B cell (primary cell): ENCODE data around the gene APBA2. TPM values are rescaled to one million over a fixed set of nuclear protein-coding genes. Genes with fewer than 3 reads are reported as not detected.

ENCODE experiments used
- ATAC-seq: fragments of 200-7000 bp; cut with Tn5 transposase; one replicate; pipeline ENCODE4 v1.10.0; 2021; ENCODE audit warnings: low read depth, mild to moderate bottlenecking, moderate number of reproducible peaks, moderate library complexity
- CTCF ChIA-PET: fragments of 350-600 bp; sonication (Branson Sonifier 250); formaldehyde crosslinking; loops from one replicate; lab custom pipeline; 2021; ENCODE audit warnings: antibody characterized with exemption, inconsistent platforms; lab: Charles Lee
- POLR2A ChIA-PET: fragments of 350-600 bp; sonication (Branson Sonifier 250); formaldehyde crosslinking; loops from one replicate; lab custom pipeline; 2021; ENCODE audit warnings: antibody characterized with exemption; lab: Charles Lee
- DNase-seq: peaks from one replicate; pipeline ENCODE4 v3.0.0; 2013
- H2AFZ ChIP-seq: 2 replicates; pipeline ENCODE4 v1.6.1; 2012; ENCODE audit warnings: mild to moderate bottlenecking, low read depth, low read length; ENCODE audit not compliant: insufficient read depth, poor library complexity, severe bottlenecking
- H3K27ac ChIP-seq, 2 donors: 1 replicate in 1 of 2; 2 replicates in 1 of 2; pipeline ENCODE4 v1.5.1; 2012 to 2013; ENCODE audit warnings: low read length in 2 of 2, mild to moderate bottlenecking in 2 of 2, moderate library complexity in 1 of 2
- H3K27me3 ChIP-seq, 4 experiments: fragments of 200-600 bp in 1 of 4; sonication (generic) in 1 of 4; replicated peaks in 1 of 4; 1 replicate in 2 of 4; 2 replicates in 2 of 4; pipeline versions ENCODE4 v1.6.1 to v1.7.0; 2013 to 2016; ENCODE audit warnings: low read length in 3 of 4, mild to moderate bottlenecking in 2 of 4, mixed read lengths in 1 of 4, moderate library complexity in 1 of 4; ENCODE audit not compliant: insufficient read depth in 4 of 4, control insufficient read depth in 3 of 4; ENCODE audit errors: control extremely low read depth in 1 of 4
- H3K36me3 ChIP-seq, 2 experiments: replicated peaks in 1 of 2; 1 replicate in 1 of 2; 2 replicates in 1 of 2; pipeline versions ENCODE4 v1.6.1 to v1.7.1; 2013; ENCODE audit warnings: low read length in 1 of 2; ENCODE audit not compliant: insufficient read depth in 2 of 2, control insufficient read depth in 1 of 2; ENCODE audit errors: control extremely low read depth in 1 of 2, extremely low read depth in 1 of 2
- H3K4me1 ChIP-seq, 2 donors: fragments of 200-600 bp in 1 of 2; sonication (generic) in 1 of 2; 1 replicate in 1 of 2; 2 replicates in 1 of 2; pipeline versions ENCODE4 v1.5.1 to v1.6.1; 2013 to 2017; ENCODE audit warnings: low read length in 2 of 2; ENCODE audit not compliant: control insufficient read depth in 2 of 2, insufficient read depth in 2 of 2
- H3K4me2 ChIP-seq: replicated peaks from 2 replicates; pipeline ENCODE3; 2012; ENCODE audit warnings: mild to moderate bottlenecking, low read depth, low read length; ENCODE audit not compliant: poor library complexity, severe bottlenecking
- H3K4me3 ChIP-seq, 5 experiments: fragments of 200-600 bp in 1 of 5; sonication (generic) in 1 of 5; 1 replicate in 3 of 5; 2 replicates in 2 of 5; pipeline versions ENCODE4 v1.5.1 to v1.7.0; 2011 to 2016; ENCODE audit warnings: low read length in 4 of 5, mild to moderate bottlenecking in 4 of 5, low read depth in 2 of 5, control low read depth in 1 of 5, moderate library complexity in 1 of 5; ENCODE audit not compliant: insufficient read depth in 1 of 5; ENCODE audit errors: control extremely low read depth in 1 of 5, extremely low read depth in 1 of 5
- H3K79me2 ChIP-seq: fragments of 200-600 bp; sonication (generic); one replicate; pipeline ENCODE4 v1.6.0; 2016; ENCODE audit warnings: low read length; ENCODE audit not compliant: control insufficient read depth, insufficient read depth
- H3K9ac ChIP-seq: fragments of 200-600 bp; sonication (generic); 2 replicates; pipeline ENCODE4 v1.6.1; 2017; ENCODE audit warnings: mild to moderate bottlenecking, low read length, moderate library complexity
- H3K9me3 ChIP-seq, 3 donors: one replicate each; pipeline versions ENCODE4 v1.6.1 to v1.7.1; 2013; ENCODE audit warnings: low read length in 2 of 3; ENCODE audit not compliant: control insufficient read depth in 2 of 3, insufficient read depth in 1 of 3; ENCODE audit errors: control extremely low read depth in 1 of 3
- H4K20me1 ChIP-seq: 2 replicates; pipeline ENCODE4 v1.6.0; 2012; ENCODE audit warnings: mild to moderate bottlenecking, low read length; ENCODE audit not compliant: insufficient read depth, control insufficient read depth, poor library complexity, severe bottlenecking
- H3K27ac Mint-ChIP-seq: one replicate; pipeline ENCODE4 v1.8.0; 2021; ENCODE audit warnings: mixed read lengths
- H3K27me3 Mint-ChIP-seq: one replicate; pipeline ENCODE4 v1.8.0; 2021; ENCODE audit warnings: mixed read lengths
- H3K4me1 Mint-ChIP-seq: one replicate; pipeline ENCODE4 v1.8.0; 2021; ENCODE audit warnings: mixed read lengths
- H3K4me3 Mint-ChIP-seq: one replicate; pipeline ENCODE4 v1.8.0; 2021; ENCODE audit warnings: mixed read lengths
- H3K9me3 Mint-ChIP-seq: one replicate; pipeline ENCODE4 v1.8.0; 2022; ENCODE audit warnings: mixed read lengths; ENCODE audit not compliant: insufficient read depth
- CTCF ChIP-seq: fragments of 200-600 bp; IDR thresholded peaks from one replicate; pipeline ENCODE4 v1.8.0; 2022; ENCODE audit warnings: antibody characterized with exemption, mild to moderate bottlenecking
- EZH2 ChIP-seq: IDR thresholded peaks from 2 replicates; pipeline ENCODE4 v1.6.1; 2012; ENCODE audit warnings: borderline replicate concordance, low read depth, mild to moderate bottlenecking, moderate library complexity, low read length; ENCODE audit not compliant: insufficient read depth, poor library complexity, severe bottlenecking
- WGBS: methylation state at CpG from one replicate; pipeline ENCODE4 v1.1.5; 2013; ENCODE audit warnings: missing lambda C conversion rate; ENCODE audit not compliant: insufficient coverage; 5-methylcytosine and 5-hydroxymethylcytosine counted together
- intact Hi-C: fragments of 100-400 bp; cut with micrococcal nuclease; formaldehyde crosslinking; loops from one replicate; pipeline ENCODE4 v1.10.0; 2022
- polyA plus RNA-seq: library from polyadenylated mRNA; depleted of rRNA; stranded (reverse); fragments of >200 nt; gene quantifications from 2 replicates; pipeline ENCODE4 v1.2.3, GENCODE V29; 2012
- total RNA-seq, 2 donors: library from RNA; stranded (reverse); fragments of 120-200 nt in 1 of 2; gene quantifications; 1 replicate in 1 of 2; 2 replicates in 1 of 2; pipeline versions ENCODE4 v1.2.3 to v1.2.4, GENCODE V29; 2013 to 2022

Gene APBA2
- total and polyA plus RNA-seq, 2 donors (not counting 1 experiment from before 2014, with no cell fraction given): 0.19 TPM; not detected in 1

- no peak overlapping the region for H3K9ac ChIP-seq
- Mint-ChIP-seq H3K27ac (no peak overlapping the region), H3K27me3 (no peaks in the 10 kb centered on the region), H3K9me3 (no peaks in the 10 kb centered on the region), H3K4me1 (no peaks in the 10 kb centered on the region), H3K4me3 (no peak overlapping the region)
- no peak overlapping the region for H3K27ac ChIP-seq
- no peak overlapping the region for H3K4me2 ChIP-seq
- POLR2A ChIA-PET: no interaction called here
- H2AFZ ChIP-seq: no peak overlapping the region
- TF ChIP-seq CTCF (no peak), EZH2 (no peak)
- 81% methylated on average over 6 of the region's 7 CpGs for WGBS
- H4K20me1 ChIP-seq: no peaks in the 10 kb centered on the region
- no peaks in the 10 kb centered on the region for H3K79me2 ChIP-seq
- intact Hi-C loops: no loop called here
- ATAC-seq (no peak), DNase-seq (no peak)
- no peaks in the 10 kb centered on the region for H3K4me1 ChIP-seq
- H3K27me3 ChIP-seq: no peaks in the 10 kb centered on the region
- CTCF ChIA-PET: interaction anchor here (1.0 kb wide), 1 partner anchor 9 kb away, joined by 3 read pairs; no protein-coding TSS in a partner anchor
- H3K9me3 ChIP-seq: peaks cover 0 to 3% (median 0%) of the 10 kb centered on the region in 3 donors
- H3K36me3 ChIP-seq: no peaks in the 10 kb centered on the region
- no peak overlapping the region for H3K4me3 ChIP-seq
These were observed 235.5 kb downstream of the APBA2 start for GRCh38 chr15:29121369-29121656.

GRCh38 chr15:29121907-29122306 is 236.1 kb downstream of the APBA2 start:
- no peaks in the 10 kb centered on the region for H3K27me3 ChIP-seq
- H2AFZ ChIP-seq: no peak overlapping the region
- no peak overlapping the region for H3K27ac ChIP-seq
- peaks cover 0 to 3% (median 0%) of the 10 kb centered on the region in 3 donors for H3K9me3 ChIP-seq
- 85% methylated on average over 9 of the region's 9 CpGs for WGBS
- H4K20me1 ChIP-seq: no peaks in the 10 kb centered on the region
- no peaks in the 10 kb centered on the region for H3K36me3 ChIP-seq
- H3K27ac Mint-ChIP-seq: no peak overlapping the region
- no peak overlapping the region for H3K4me3 Mint-ChIP-seq
- TF ChIP-seq EZH2: no peak
- TF ChIP-seq CTCF: no peak
- no peaks in the 10 kb centered on the region for H3K27me3 Mint-ChIP-seq
- no peak overlapping the region for H3K4me3 ChIP-seq
- H3K9me3 Mint-ChIP-seq: no peaks in the 10 kb centered on the region
- DNase-seq: no peak
- no peaks in the 10 kb centered on the region for H3K4me1 ChIP-seq
- H3K4me1 Mint-ChIP-seq: no peaks in the 10 kb centered on the region
- POLR2A ChIA-PET: interaction anchor here (0.6 kb wide), 1 partner anchor 452 kb away, joined by 5 read pairs; no protein-coding TSS in a partner anchor
- H3K9ac ChIP-seq: no peak overlapping the region
- H3K79me2 ChIP-seq: no peaks in the 10 kb centered on the region
- CTCF ChIA-PET: no interaction called here
- H3K4me2 ChIP-seq: no peak overlapping the region
- no peak for ATAC-seq
- intact Hi-C loops: no loop called here
